ENCODE results near the gene PTGFRN.

Gene PTGFRN

GRCh38 chr1:116910379-116911187 is 867 bp downstream of the PTGFRN start:
- H3K4me3 ChIP-seq (ENCODE audit: low read depth, low read length): peak overlapping the region; percentile 60
- no peak for DNase-seq (ENCODE audit: low read depth)
- in situ Hi-C loops (cut with HindIII; ENCODE audit: low sequenced_read_pairs): no loop called here
- TF ChIP-seq, protein P1, sequence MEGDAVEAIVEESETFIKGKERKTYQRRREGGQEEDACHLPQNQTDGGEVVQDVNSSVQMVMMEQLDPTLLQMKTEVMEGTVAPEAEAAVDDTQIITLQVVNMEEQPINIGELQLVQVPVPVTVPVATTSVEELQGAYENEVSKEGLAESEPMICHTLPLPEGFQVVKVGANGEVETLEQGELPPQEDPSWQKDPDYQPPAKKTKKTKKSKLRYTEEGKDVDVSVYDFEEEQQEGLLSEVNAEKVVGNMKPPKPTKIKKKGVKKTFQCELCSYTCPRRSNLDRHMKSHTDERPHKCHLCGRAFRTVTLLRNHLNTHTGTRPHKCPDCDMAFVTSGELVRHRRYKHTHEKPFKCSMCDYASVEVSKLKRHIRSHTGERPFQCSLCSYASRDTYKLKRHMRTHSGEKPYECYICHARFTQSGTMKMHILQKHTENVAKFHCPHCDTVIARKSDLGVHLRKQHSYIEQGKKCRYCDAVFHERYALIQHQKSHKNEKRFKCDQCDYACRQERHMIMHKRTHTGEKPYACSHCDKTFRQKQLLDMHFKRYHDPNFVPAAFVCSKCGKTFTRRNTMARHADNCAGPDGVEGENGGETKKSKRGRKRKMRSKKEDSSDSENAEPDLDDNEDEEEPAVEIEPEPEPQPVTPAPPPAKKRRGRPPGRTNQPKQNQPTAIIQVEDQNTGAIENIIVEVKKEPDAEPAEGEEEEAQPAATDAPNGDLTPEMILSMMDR (IDR thresholded peaks at IDR 0.05; ENCODE audit: low read depth, low read length, missing control alignments): no peak

DNA sequence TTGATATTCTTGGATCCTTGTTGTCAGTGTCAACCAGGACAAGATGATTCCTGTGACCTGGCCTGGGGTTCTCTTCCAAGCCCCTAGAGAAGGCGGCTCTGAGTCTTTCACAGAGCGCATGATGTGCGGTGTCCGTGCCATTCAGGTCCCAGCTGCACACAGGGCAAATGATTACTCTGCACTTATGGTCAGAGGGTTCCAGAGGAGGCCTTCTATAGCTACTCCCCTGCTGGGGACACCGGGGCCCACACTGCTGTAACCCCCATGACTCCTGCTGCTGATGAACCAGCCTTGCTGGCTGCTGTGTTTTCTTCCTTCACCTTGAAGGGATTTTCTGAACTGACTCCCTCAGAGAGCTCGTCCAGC is 1.5 kb downstream of the PTGFRN start:
- in situ Hi-C loops (cut with HindIII; ENCODE audit: low sequenced_read_pairs): no loop called here
- DNase-seq (ENCODE audit: low read depth): no peak
- TF ChIP-seq, protein P1 (IDR thresholded peaks at IDR 0.05; ENCODE audit: low read depth, low read length, missing control alignments): no peak
- peak overlapping the region; percentile 60 for H3K4me3 ChIP-seq (ENCODE audit: low read depth, low read length)

- DNase-seq (ENCODE audit: low read depth): no peak
- in situ Hi-C loops (cut with HindIII; ENCODE audit: low sequenced_read_pairs): no loop called here
- TF ChIP-seq, protein P1 (IDR thresholded peaks at IDR 0.05; ENCODE audit: low read depth, low read length, missing control alignments): peak; percentile 6
- H3K4me3 ChIP-seq (ENCODE audit: low read depth, low read length): no peak overlapping the region
Measured at GRCh38 chr1:116911779-116912469, 2.2 kb downstream of the PTGFRN start.

DNA sequence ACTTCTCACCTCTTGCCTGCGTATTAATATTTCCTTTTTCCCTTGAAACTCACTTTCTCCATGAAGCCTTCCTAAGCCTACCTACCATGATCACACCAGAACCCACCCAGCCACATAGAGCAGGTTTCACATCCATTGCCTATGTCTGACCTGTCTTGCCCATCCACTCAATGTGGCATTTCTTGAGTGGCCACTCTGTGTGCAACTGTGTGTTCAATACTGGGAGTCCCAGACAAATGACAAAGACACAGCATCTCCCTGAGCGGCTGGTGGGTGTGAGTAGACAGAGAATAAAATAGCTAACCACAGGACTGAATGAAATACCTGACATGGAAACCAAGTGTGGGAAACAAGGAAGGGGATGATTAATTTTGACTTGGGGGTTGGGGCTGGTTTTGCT is 3.1 kb downstream of the PTGFRN start:
- H3K4me3 ChIP-seq (ENCODE audit: low read depth, low read length): no peak overlapping the region
- in situ Hi-C loops (cut with HindIII; ENCODE audit: low sequenced_read_pairs): no loop called here
- no peak for DNase-seq (ENCODE audit: low read depth)
- TF ChIP-seq, protein P1 (IDR thresholded peaks at IDR 0.05; ENCODE audit: low read depth, low read length, missing control alignments): no peak

DNA sequence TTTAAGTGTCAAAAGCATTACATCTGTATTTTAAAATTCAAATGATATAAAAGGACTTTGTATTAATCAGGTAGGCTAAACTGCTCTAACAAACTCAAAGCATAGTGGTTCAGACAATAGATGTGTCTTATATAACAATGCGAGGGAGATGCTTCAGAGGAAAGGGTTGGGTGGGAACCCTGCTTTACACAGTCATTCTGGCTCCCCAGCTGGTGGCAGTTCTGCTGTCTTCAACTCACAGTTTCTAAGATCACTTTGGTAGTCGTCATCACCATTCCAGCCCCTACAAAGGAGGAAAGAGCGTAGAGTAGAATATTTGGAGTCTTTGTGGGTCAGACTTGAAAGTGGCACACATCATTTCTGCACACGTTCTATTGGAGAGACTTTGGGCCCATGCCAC is 4.2 kb downstream of the PTGFRN start:
- DNase-seq (ENCODE audit: low read depth): no peak
- TF ChIP-seq, protein P1 (IDR thresholded peaks at IDR 0.05; ENCODE audit: low read depth, low read length, missing control alignments): no peak
- in situ Hi-C loops (cut with HindIII; ENCODE audit: low sequenced_read_pairs): no loop called here
- no peak overlapping the region for H3K4me3 ChIP-seq (ENCODE audit: low read depth, low read length)

DNA sequence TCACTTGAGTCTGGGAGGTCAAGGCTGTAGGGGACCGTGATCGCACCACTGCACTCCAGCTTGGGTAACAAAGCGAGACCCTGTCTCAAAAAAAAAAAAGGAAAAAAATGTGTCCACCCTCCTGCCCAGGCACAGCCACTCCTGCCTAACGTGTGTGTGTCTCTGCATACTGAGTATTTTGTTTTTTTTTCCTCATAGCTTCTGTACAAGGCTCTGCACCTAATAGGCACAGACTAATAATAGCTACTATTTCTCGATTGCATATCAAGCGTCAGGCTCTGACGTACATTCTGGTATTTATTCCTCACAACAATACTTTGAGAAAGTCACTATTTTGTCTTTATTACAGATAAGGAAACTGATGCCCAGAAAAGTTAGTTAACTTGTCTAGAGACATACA is 5.0 kb downstream of the PTGFRN start:
- TF ChIP-seq, protein P1 (IDR thresholded peaks at IDR 0.05; ENCODE audit: low read depth, low read length, missing control alignments): no peak
- in situ Hi-C loops (cut with HindIII; ENCODE audit: low sequenced_read_pairs): no loop called here
- no peak for DNase-seq (ENCODE audit: low read depth)
- no peak overlapping the region for H3K4me3 ChIP-seq (ENCODE audit: low read depth, low read length)

Data from astrocyte of the cerebellum (primary cell).